PC-3 (cell line): ENCODE data around the gene DGKB. TPM values are rescaled to one million over a fixed set of nuclear protein-coding genes. Genes with fewer than 3 reads are reported as not detected.

Experiments
- ATAC-seq: fragments of 200-7000 bp; cut with Tn5 transposase; 2 replicates; pipeline ENCODE4 v1.9.1; 2020; ENCODE audit warnings: mild to moderate bottlenecking, moderate library complexity
- BruUV-seq: library from RNA; stranded (reverse); fragments of 400-500 nt; replicated peaks from 2 replicates; lab custom pipeline; 2021; lab: Mats Ljungman, UMichigan
- CTCF ChIA-PET: fragments of 300-600 bp; sonication (Branson Sonifier 250); formaldehyde crosslinking; loops from one replicate; lab custom pipeline; 2022; ENCODE audit warnings: antibody characterized with exemption; lab: Charles Lee
- POLR2A ChIA-PET: fragments of 300-600 bp; sonication (Branson Sonifier 250); formaldehyde crosslinking; loops from one replicate; lab custom pipeline; 2022; ENCODE audit warnings: antibody characterized with exemption; ENCODE audit not compliant: unreplicated experiment; lab: Charles Lee
- DNase-seq: peaks from one replicate; pipeline ENCODE4 v3.0.0-alpha.2; 2015
- H2AFZ ChIP-seq: fragments of 300-600 bp; sonication (generic); 2 replicates; pipeline ENCODE4 v1.6.0; 2016; ENCODE audit warnings: antibody characterized with exemption, low read length
- H3F3A ChIP-seq: fragments of 300-600 bp; sonication (generic); one replicate; pipeline ENCODE4 v1.6.0; 2017; ENCODE audit warnings: antibody characterized with exemption, low read length, control low read depth, mild to moderate bottlenecking; ENCODE audit not compliant: unreplicated experiment
- H3K27ac ChIP-seq: fragments of 300-600 bp; sonication (generic); 2 replicates; pipeline ENCODE4 v1.5.1; 2016; ENCODE audit warnings: mild to moderate bottlenecking, low read length
- H3K27me3 ChIP-seq: fragments of 300-600 bp; sonication (generic); 2 replicates; pipeline ENCODE4 v1.6.1; 2016; ENCODE audit warnings: low read length, mixed read lengths
- H3K36me3 ChIP-seq: fragments of 300-600 bp; sonication (generic); 2 replicates; pipeline ENCODE4 v1.6.1; 2016; ENCODE audit warnings: low read depth, mixed run types, low read length, mixed read lengths
- H3K4me1 ChIP-seq: fragments of 300-600 bp; sonication (generic); 2 replicates; pipeline ENCODE4 v1.5.1; 2016; ENCODE audit warnings: low read length; ENCODE audit not compliant: insufficient read depth
- H3K4me2 ChIP-seq: fragments of 300-600 bp; sonication (generic); 2 replicates; pipeline ENCODE4 v1.6.0; 2016; ENCODE audit warnings: low read length
- H3K4me3 ChIP-seq: fragments of 300-600 bp; sonication (generic); 2 replicates; pipeline ENCODE4 v1.5.1; 2016; ENCODE audit warnings: mild to moderate bottlenecking, low read length, mixed read lengths
- H3K79me2 ChIP-seq: fragments of 300-600 bp; sonication (generic); 2 replicates; pipeline ENCODE4 v1.6.1; 2017; ENCODE audit warnings: low read length, mixed read lengths
- H3K9ac ChIP-seq: fragments of 300-600 bp; sonication (generic); 2 replicates; pipeline ENCODE4 v1.6.0; 2016; ENCODE audit warnings: mild to moderate bottlenecking, low read length
- H3K9me2 ChIP-seq: fragments of 300-600 bp; sonication (generic); replicated peaks from 2 replicates; pipeline ENCODE4 v1.6.1; 2016; ENCODE audit warnings: mixed run types, low read length, mixed read lengths
- H3K9me3 ChIP-seq: fragments of 300-600 bp; sonication (generic); 2 replicates; pipeline ENCODE4 v1.6.1; 2016; ENCODE audit warnings: low read length, mixed read lengths
- H4K20me1 ChIP-seq: fragments of 300-600 bp; sonication (generic); 2 replicates; pipeline ENCODE4 v1.6.1; 2016; ENCODE audit warnings: low read length, mixed read lengths
- CTCF ChIP-seq: fragments of 300-600 bp; sonication (generic); conservative IDR thresholded peaks from 2 replicates; pipeline ENCODE4 v1.5.1; 2017; ENCODE audit warnings: antibody characterized with exemption, low read depth, mild to moderate bottlenecking, low read length
- EZH2 ChIP-seq: fragments of 300-600 bp; sonication (generic); IDR thresholded peaks from one replicate; pipeline ENCODE4 v1.6.1; 2017; ENCODE audit warnings: antibody characterized with exemption, mild to moderate bottlenecking, low read length; ENCODE audit not compliant: unreplicated experiment
- EZH2phosphoT487 ChIP-seq: fragments of 300-600 bp; sonication (generic); IDR thresholded peaks from 2 replicates; pipeline ENCODE4 v1.6.1; 2018; ENCODE audit warnings: mild to moderate bottlenecking, antibody characterized with exemption, low read length, borderline replicate concordance
- intact Hi-C: fragments of 100-400 bp; cut with micrococcal nuclease; formaldehyde crosslinking; loops from 2 replicates; pipeline ENCODE4 v1.9.0; 2023
- total RNA-seq: library from RNA; depleted of rRNA; stranded (reverse); fragments of >200 nt; gene quantifications from 2 replicates; pipeline ENCODE4 v1.2.3, GENCODE V29; 2014

The DGKB gene
- total RNA-seq, 1 experiment from 2014 or later, result 0.15 TPM

DNA sequence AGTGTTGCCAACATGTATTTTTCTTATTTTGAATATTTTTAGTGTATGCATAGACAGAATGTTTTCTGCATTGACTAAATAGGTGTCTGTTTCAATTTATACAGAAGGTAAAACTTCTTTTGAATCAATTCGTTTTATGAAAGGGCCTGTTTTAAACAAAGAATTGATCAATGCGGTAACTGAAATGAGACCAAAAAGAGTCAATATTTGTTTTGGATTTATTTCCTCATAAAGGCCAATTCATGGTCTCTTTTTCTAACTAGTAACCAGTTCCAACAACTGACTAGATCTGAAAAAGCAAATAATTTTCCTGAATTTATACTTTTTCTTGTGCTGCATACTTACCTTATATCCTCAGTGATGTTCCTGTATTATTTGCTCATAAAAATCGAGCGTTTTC lies 320.5 kb downstream of the DGKB start:
- no peak overlapping the region for H3K27ac ChIP-seq
- TF ChIP-seq CTCF (no peak), EZH2 (no peak), EZH2phosphoT487 (no peak)
- H3K9me2 ChIP-seq, result no peaks in the 10 kb centered on the region
- intact Hi-C loops, result no loop called here
- peaks cover 8% of the 10 kb centered on the region for H3K4me1 ChIP-seq
- ATAC-seq, result peak; percentile 49; the same call in 1 of the 2 replicates
- H3K4me3 ChIP-seq, result no peak overlapping the region
- H4K20me1 ChIP-seq, result no peaks in the 10 kb centered on the region
- DNase-seq, result no peak
- no peaks in the 10 kb centered on the region for H3K79me2 ChIP-seq
- H3F3A ChIP-seq, result no peaks in the 10 kb centered on the region
- H3K4me2 ChIP-seq, result peak overlapping the region; percentile 9; the same call in 1 of the 2 replicates
- H3K36me3 ChIP-seq, result 0 out of 2 replicates have a peak, but pooled peaks cover 3% of the 10 kb centered on the region
- no peaks in the 10 kb centered on the region for H3K27me3 ChIP-seq
- POLR2A ChIA-PET, result no interaction called here
- H3K9me3 ChIP-seq, result peaks cover 11% of the 10 kb centered on the region; the same call in 1 of the 2 replicates
- CTCF ChIA-PET, result no interaction called here
- BruUV-seq, result no TSS peak
- no peak overlapping the region for H3K9ac ChIP-seq
- no peak overlapping the region for H2AFZ ChIP-seq

- H3K9ac ChIP-seq, result no peak overlapping the region
- no peaks in the 10 kb centered on the region for H3K36me3 ChIP-seq
- DNase-seq (no peak), ATAC-seq (no peak)
- H3K4me2 ChIP-seq, result no peak overlapping the region
- no peaks in the 10 kb centered on the region for H3K9me2 ChIP-seq
- no TSS peak for BruUV-seq
- H3F3A ChIP-seq, result no peaks in the 10 kb centered on the region
- H3K9me3 ChIP-seq, result no peaks in the 10 kb centered on the region
- peaks cover 8% of the 10 kb centered on the region for H3K4me1 ChIP-seq
- H3K4me3 ChIP-seq, result no peak overlapping the region
- TF ChIP-seq CTCF (no peak), EZH2 (no peak), EZH2phosphoT487 (no peak)
- no peaks in the 10 kb centered on the region for H3K27me3 ChIP-seq
- intact Hi-C loops, result no loop called here
- CTCF ChIA-PET, result no interaction called here
- POLR2A ChIA-PET, result no interaction called here
- no peak overlapping the region for H3K27ac ChIP-seq
- no peaks in the 10 kb centered on the region for H3K79me2 ChIP-seq
- no peak overlapping the region for H2AFZ ChIP-seq
- H4K20me1 ChIP-seq, result no peaks in the 10 kb centered on the region
Observed at GRCh38 chr7:14579971-14580370, 322.6 kb downstream of the DGKB start.

- POLR2A ChIA-PET, result interaction anchor here (0.5 kb wide), 1 partner anchor 184 kb away, joined by 3 read pairs; no protein-coding TSS in a partner anchor
- BruUV-seq, result no TSS peak
Observed at GRCh38 chr7:14576578-14576977, 326.0 kb downstream of the DGKB start.

More at GRCh38 chr7:14576578-14576977, 326.0 kb downstream of the DGKB start:
- Histone ChIP-seq H3K36me3 (no peaks in the 10 kb centered on the region), H3K27ac (no peak overlapping the region), H2AFZ (no peak overlapping the region), H3K4me3 (no peak overlapping the region), H3K9me2 (no peaks in the 10 kb centered on the region), H3K27me3 (no peaks in the 10 kb centered on the region), H3F3A (no peaks in the 10 kb centered on the region), H3K4me2 (no peak overlapping the region), H3K79me2 (no peaks in the 10 kb centered on the region), H3K9me3 (no peaks in the 10 kb centered on the region), H3K4me1 (no peaks in the 10 kb centered on the region), H4K20me1 (no peaks in the 10 kb centered on the region), H3K9ac (no peak overlapping the region)
- intact Hi-C loops, result no loop called here
- ATAC-seq (no peak), DNase-seq (no peak)
- TF ChIP-seq EZH2phosphoT487, result no peak
- TF ChIP-seq EZH2, result no peak
- TF ChIP-seq CTCF, result no peak
- CTCF ChIA-PET, result no interaction called here
